Osteocyte (in vitro differentiated cells): ENCODE measurements around the gene DDX10. TPM values are rescaled to one million over a fixed set of nuclear protein-coding genes. Genes with fewer than 3 reads are reported as not detected.

Experiments
- DNase-seq: peaks from one replicate; pipeline ENCODE4 v3.0.0; 2021; ENCODE audit warnings: mixed read lengths; ENCODE audit not compliant: unreplicated experiment; ENCODE audit errors: extremely low spot score
- H3K27ac Mint-ChIP-seq: one replicate; pipeline ENCODE4 v1.8.0; 2021; ENCODE audit warnings: mild to moderate bottlenecking, mixed read lengths; ENCODE audit not compliant: unreplicated experiment
- H3K27me3 Mint-ChIP-seq: one replicate; pipeline ENCODE4 v1.8.0; 2021; ENCODE audit warnings: mixed read lengths; ENCODE audit not compliant: unreplicated experiment
- H3K36me3 Mint-ChIP-seq: one replicate; pipeline ENCODE4 v1.8.0; 2021; ENCODE audit warnings: mixed read lengths; ENCODE audit not compliant: unreplicated experiment
- H3K4me1 Mint-ChIP-seq: one replicate; pipeline ENCODE4 v1.8.0; 2021; ENCODE audit warnings: mixed read lengths; ENCODE audit not compliant: unreplicated experiment
- H3K4me3 Mint-ChIP-seq: one replicate; pipeline ENCODE4 v1.8.0; 2021; ENCODE audit warnings: mild to moderate bottlenecking, moderate library complexity, mixed read lengths; ENCODE audit not compliant: unreplicated experiment
- H3K9me3 Mint-ChIP-seq: one replicate; pipeline ENCODE4 v1.8.0; 2021; ENCODE audit warnings: mixed read lengths; ENCODE audit not compliant: unreplicated experiment
- total RNA-seq: library from RNA; stranded (reverse); gene quantifications from 2 replicates; pipeline ENCODE4 v1.2.1, GENCODE V29; 2021
- TF ChIP-seq, protein P1 (sequence below): fragments of 200-600 bp; sonication (generic); IDR thresholded peaks from 2 replicates; pipeline ENCODE4 v1.5.0; 2021; ENCODE audit warnings: antibody characterized with exemption, mild to moderate bottlenecking, moderate library complexity

DDX10 gene
- total RNA-seq, 1 donor from 2014 or later, result 34.6 TPM

DNA sequence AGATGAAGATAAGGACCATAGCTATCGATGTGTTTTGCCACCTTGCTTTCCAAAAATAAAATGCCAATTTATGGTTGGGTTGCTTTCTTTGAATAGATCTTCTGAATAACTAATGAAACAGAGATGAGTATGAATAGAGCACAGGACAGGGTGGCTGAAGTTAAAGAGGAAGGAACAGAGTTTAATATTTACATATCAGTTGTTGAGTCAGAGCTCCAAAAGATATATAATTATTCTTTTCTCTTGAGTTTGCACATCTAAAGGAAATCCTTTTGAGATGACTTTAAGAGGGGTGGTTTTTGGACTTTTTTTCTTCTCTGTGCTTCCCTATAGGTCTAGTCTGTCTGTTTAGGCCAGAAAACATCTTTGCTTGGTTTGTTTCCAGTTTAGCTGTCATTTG lies 115.2 kb downstream of the DDX10 start:
- H3K4me1 Mint-ChIP-seq, result peaks cover 1% of the 10 kb centered on the region
- no peak for DNase-seq
- TF ChIP-seq, protein P1, sequence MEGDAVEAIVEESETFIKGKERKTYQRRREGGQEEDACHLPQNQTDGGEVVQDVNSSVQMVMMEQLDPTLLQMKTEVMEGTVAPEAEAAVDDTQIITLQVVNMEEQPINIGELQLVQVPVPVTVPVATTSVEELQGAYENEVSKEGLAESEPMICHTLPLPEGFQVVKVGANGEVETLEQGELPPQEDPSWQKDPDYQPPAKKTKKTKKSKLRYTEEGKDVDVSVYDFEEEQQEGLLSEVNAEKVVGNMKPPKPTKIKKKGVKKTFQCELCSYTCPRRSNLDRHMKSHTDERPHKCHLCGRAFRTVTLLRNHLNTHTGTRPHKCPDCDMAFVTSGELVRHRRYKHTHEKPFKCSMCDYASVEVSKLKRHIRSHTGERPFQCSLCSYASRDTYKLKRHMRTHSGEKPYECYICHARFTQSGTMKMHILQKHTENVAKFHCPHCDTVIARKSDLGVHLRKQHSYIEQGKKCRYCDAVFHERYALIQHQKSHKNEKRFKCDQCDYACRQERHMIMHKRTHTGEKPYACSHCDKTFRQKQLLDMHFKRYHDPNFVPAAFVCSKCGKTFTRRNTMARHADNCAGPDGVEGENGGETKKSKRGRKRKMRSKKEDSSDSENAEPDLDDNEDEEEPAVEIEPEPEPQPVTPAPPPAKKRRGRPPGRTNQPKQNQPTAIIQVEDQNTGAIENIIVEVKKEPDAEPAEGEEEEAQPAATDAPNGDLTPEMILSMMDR, result no peak
- peaks cover 13% of the 10 kb centered on the region for H3K36me3 Mint-ChIP-seq
- peaks cover 16% of the 10 kb centered on the region for H3K9me3 Mint-ChIP-seq
- no peak overlapping the region for H3K4me3 Mint-ChIP-seq
- no peak overlapping the region for H3K27ac Mint-ChIP-seq
- H3K27me3 Mint-ChIP-seq, result no peaks in the 10 kb centered on the region

DNA sequence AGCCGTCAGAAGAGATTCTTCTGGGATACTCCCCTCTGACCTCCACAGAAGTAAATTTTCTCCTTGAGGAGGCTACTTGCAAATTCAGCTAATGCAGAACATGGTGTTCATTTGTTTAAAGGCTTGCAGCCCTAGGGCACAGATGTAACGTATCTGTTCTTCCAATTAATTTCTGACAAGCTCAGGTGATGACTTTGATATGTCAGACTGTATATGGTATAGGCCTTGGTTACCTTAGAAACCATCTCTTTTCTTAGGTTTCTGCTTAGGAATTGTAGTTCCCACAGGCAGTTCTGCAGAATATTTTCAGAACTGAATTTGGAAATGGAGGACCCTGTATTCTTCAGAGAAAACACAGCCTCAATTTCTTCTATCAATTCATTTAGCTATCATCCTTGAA lies 117.1 kb downstream of the DDX10 start:
- H3K27me3 Mint-ChIP-seq, result no peaks in the 10 kb centered on the region
- H3K4me3 Mint-ChIP-seq, result no peak overlapping the region
- no peak for DNase-seq
- no peak overlapping the region for H3K27ac Mint-ChIP-seq
- H3K4me1 Mint-ChIP-seq, result no peaks in the 10 kb centered on the region
- peaks cover 10% of the 10 kb centered on the region for H3K36me3 Mint-ChIP-seq
- peaks cover 18% of the 10 kb centered on the region for H3K9me3 Mint-ChIP-seq
- TF ChIP-seq, protein P1, result no peak

DNA sequence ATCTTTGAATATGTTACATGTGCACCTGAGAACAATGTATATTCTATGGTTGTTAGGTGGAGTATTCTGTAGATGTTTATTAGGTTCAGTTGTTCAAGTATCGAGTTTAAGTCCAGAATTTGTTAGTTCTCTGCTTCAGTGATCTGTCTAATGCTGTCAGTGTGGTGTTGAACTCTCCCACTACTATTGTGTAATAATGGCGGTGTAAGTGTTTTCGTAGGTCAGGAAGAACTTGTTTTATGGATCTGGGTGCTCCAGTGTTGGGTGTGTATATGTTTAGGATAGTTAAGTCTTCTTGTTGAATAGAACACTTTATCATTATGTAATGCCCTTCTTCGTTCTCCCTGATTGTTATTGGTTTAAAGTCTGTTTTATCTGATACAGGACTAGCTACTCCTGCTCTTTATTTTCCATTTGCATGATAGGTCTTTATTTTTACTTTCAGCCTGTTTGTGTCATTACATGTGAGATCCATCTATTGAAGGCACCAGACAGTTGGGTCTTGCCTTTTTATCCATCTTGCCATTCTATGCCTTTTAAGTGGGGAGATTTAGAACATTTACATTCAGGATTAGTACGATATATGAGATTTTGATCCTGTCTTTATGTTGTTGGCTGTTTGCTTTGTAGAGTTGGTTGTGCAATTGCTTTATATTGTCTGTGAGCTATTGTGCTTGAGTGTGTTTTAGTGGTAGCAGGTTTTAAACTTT lies 121.6 kb downstream of the DDX10 start:
- H3K4me3 Mint-ChIP-seq, result no peak overlapping the region
- peaks cover 7% of the 10 kb centered on the region for H3K36me3 Mint-ChIP-seq
- H3K27me3 Mint-ChIP-seq, result no peaks in the 10 kb centered on the region
- H3K27ac Mint-ChIP-seq, result no peak overlapping the region
- peaks cover 2% of the 10 kb centered on the region for H3K4me1 Mint-ChIP-seq
- H3K9me3 Mint-ChIP-seq, result peaks cover 18% of the 10 kb centered on the region
- no peak for DNase-seq
- TF ChIP-seq, protein P1, result no peak

DNA sequence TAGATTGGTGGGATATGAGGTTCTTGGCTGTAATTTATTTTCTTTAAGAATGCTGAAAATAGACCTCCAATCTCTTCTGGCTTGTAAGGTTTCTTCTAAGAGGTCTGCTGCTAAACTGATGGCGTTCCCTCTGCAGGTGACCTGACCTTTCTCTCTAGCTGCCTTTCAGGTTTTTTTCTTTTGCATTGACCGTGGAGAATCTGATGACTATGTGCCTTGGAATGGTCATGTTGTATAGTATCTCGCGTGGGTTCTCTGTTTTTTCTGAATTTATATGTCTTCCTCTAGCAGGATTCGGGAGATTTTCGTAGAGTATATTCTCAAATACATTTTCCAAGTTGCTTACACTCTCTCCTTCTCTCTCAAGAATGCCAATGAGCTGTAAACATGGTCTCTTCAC lies 122.2 kb downstream of the DDX10 start:
- no peak for DNase-seq
- H3K4me3 Mint-ChIP-seq, result no peak overlapping the region
- H3K27me3 Mint-ChIP-seq, result no peaks in the 10 kb centered on the region
- peaks cover 2% of the 10 kb centered on the region for H3K4me1 Mint-ChIP-seq
- H3K36me3 Mint-ChIP-seq, result peaks cover 7% of the 10 kb centered on the region
- H3K9me3 Mint-ChIP-seq, result peaks cover 18% of the 10 kb centered on the region
- TF ChIP-seq, protein P1, result no peak
- no peak overlapping the region for H3K27ac Mint-ChIP-seq

DNA sequence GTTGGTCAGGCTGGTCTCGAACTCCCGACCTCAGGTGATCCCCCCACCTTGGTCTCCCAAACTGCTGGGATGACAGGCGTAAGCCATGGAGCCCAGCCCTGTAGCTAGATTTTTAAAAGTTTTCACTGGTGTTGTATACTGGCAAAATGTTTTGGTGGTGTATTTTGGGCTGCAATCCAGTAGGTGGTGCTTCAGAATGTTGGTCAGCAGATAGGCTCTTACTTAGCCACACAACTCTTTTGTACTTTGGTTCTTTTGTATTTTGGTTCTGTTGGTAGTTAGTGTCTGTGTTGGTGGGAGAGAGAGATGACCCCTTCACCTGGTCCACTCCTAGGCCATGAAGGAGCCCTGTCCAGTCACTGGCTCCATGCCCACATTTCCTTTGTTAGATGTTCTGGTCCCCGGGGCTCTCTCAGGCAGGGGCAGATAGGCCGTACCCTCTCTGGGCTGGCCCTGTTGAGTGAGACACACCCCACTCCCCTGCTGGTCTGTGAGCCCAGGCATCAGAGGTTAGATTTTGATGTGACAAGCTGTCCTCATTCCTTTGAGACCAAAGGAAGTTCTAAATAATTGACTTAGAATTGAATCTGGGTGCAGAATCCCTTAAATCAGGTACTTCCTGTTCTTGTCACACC lies 123.8 kb downstream of the DDX10 start:
- Mint-ChIP-seq H3K36me3 (peaks cover 7% of the 10 kb centered on the region), H3K4me3 (no peak overlapping the region), H3K27ac (no peak overlapping the region), H3K9me3 (peaks cover 18% of the 10 kb centered on the region), H3K4me1 (peaks cover 4% of the 10 kb centered on the region), H3K27me3 (no peaks in the 10 kb centered on the region)
- DNase-seq, result no peak
- TF ChIP-seq, protein P1, result peak; percentile 52
